Stimulated activated CD8-positive, alpha-beta memory T cell treated with anti-CD3 and anti-CD28 coated beads, Interleukin-15, amount 100 ng/mL, for 24 hours (primary cell): Measurements from ENCODE around the gene KANSL3.
A peak's percentile ranks its signal among the peaks of the same experiment; 100 is the strongest.
"Not testable (repeated sequence)": the region's sequence is repeated elsewhere in the genome, so short reads cannot be mapped to it uniquely, and the experiment has no call there.

Experiments
- DNase-seq: peaks from one replicate; pipeline ENCODE4 v3.0.0-alpha.2; 2020; ENCODE audit warnings: low read depth

Gene KANSL3

GRCh38 chr2:96557421-96557820, 80.7 kb downstream of the KANSL3 start:
- DNase-seq, result not testable (repeated sequence)

GRCh38 chr2:96556441-96557330, 81.4 kb downstream of the KANSL3 start:
- no peak for DNase-seq

- no peak for DNase-seq
Observed at GRCh38 chr2:96555146-96555610, 82.9 kb downstream of the KANSL3 start.

- peak; percentile 42 for DNase-seq
Observed at GRCh38 chr2:96554293-96555145, 83.6 kb downstream of the KANSL3 start.

GRCh38 chr2:96553957-96554292, 84.2 kb downstream of the KANSL3 start:
- not testable (repeated sequence) for DNase-seq

- no peak for DNase-seq
Observed at GRCh38 chr2:96553176-96553956, 84.7 kb downstream of the KANSL3 start.

GRCh38 chr2:96552315-96553175, 85.6 kb downstream of the KANSL3 start:
- no peak for DNase-seq

GRCh38 chr2:96551605-96552314, 86.4 kb downstream of the KANSL3 start:
- DNase-seq, result no peak

- no peak for DNase-seq
Observed at GRCh38 chr2:96550787-96551604, 87.1 kb downstream of the KANSL3 start.

GRCh38 chr2:96549967-96550786, 87.9 kb downstream of the KANSL3 start:
- DNase-seq, result no peak

- no peak for DNase-seq
Observed at GRCh38 chr2:96549466-96549785, 88.7 kb downstream of the KANSL3 start.

- no peak for DNase-seq
Observed at GRCh38 chr2:96548558-96549465, 89.3 kb downstream of the KANSL3 start.

GRCh38 chr2:96547731-96548171, 90.4 kb downstream of the KANSL3 start:
- no peak for DNase-seq

GRCh38 chr2:96547203-96547641, 90.9 kb downstream of the KANSL3 start:
- no peak for DNase-seq

GRCh38 chr2:96546797-96547196, 91.3 kb downstream of the KANSL3 start:
- no peak for DNase-seq

GRCh38 chr2:96546321-96546720, 91.8 kb downstream of the KANSL3 start:
- DNase-seq, result no peak
